ENCODE data around the gene NEDD4L. TPM values are rescaled to one million over a fixed set of nuclear protein-coding genes. Genes with fewer than 3 reads are reported as not detected.

The NEDD4L gene
- total and polyA plus RNA-seq, 2 donors (not counting 1 experiment from before 2014, with no cell fraction given), result 10.3 to 25.7 TPM

GRCh38 chr18:58020567-58021107 is 23.4 kb upstream of the NEDD4L start:
- H3K4me1 ChIP-seq (ENCODE audit: control insufficient read depth in 2 of 2, insufficient read depth in 2 of 2, low read length in 2 of 2), result peaks cover 5 to 6% of the 10 kb centered on the region in 2 donors
- H4K20me1 ChIP-seq (ENCODE audit: control insufficient read depth, insufficient read depth, low read length, poor library complexity, severe bottlenecking), result no peaks in the 10 kb centered on the region
- intact Hi-C loops (cut with micrococcal nuclease), result no loop called here
- DNase-seq (no peak), ATAC-seq (ENCODE audit: low read depth) (no peak)
- H3K27ac Mint-ChIP-seq, result no peak overlapping the region
- H3K27me3 Mint-ChIP-seq, result no peaks in the 10 kb centered on the region
- no peaks in the 10 kb centered on the region for H3K27me3 ChIP-seq (replicated peaks in 1 of 4; ENCODE audit: control extremely low read depth in 1 of 4, control insufficient read depth in 3 of 4, insufficient read depth in 4 of 4, low read length in 3 of 4)
- H3K27ac ChIP-seq (ENCODE audit: low read length in 2 of 2), result no peak overlapping the region
- H3K9ac ChIP-seq (ENCODE audit: low read length), result no peak overlapping the region
- H3K4me1 Mint-ChIP-seq, result peaks cover 9% of the 10 kb centered on the region
- H3K79me2 ChIP-seq (ENCODE audit: control insufficient read depth, insufficient read depth, low read length), result no peaks in the 10 kb centered on the region
- CTCF ChIA-PET, result interaction anchor here (1.2 to 1.4 kb wide), 3 partner anchors 9 to 115 kb away, joined by 3 to 4 read pairs (median 3); no protein-coding TSS in a partner anchor
- no peaks in the 10 kb centered on the region for H3K36me3 ChIP-seq (replicated peaks in 1 of 2; ENCODE audit: control extremely low read depth in 1 of 2, control insufficient read depth in 1 of 2, extremely low read depth in 1 of 2, insufficient read depth in 2 of 2, low read length in 1 of 2)
- no peak overlapping the region for H3K4me2 ChIP-seq (replicated peaks; ENCODE audit: low read depth, low read length, poor library complexity, severe bottlenecking)
- TF ChIP-seq EZH2 (IDR thresholded peaks at IDR 0.05; ENCODE audit: borderline replicate concordance, insufficient read depth, low read depth, low read length, poor library complexity, severe bottlenecking) (no peak), CTCF (IDR thresholded peaks at IDR 0.05) (no peak)
- H2AFZ ChIP-seq (ENCODE audit: insufficient read depth, low read depth, low read length, poor library complexity, severe bottlenecking), result no peak overlapping the region
- H3K9me3 Mint-ChIP-seq (ENCODE audit: insufficient read depth), result no peaks in the 10 kb centered on the region
- peaks cover 0 to 4% (median 0%) of the 10 kb centered on the region in 3 donors for H3K9me3 ChIP-seq (ENCODE audit: control extremely low read depth in 1 of 3, control insufficient read depth in 2 of 3, insufficient read depth in 1 of 3, low read length in 2 of 3)
- no peak overlapping the region for H3K4me3 Mint-ChIP-seq
- WGBS (ENCODE audit: insufficient coverage), result no CpG with 5 or more reads among the region's 3 CpGs
- no peak overlapping the region for H3K4me3 ChIP-seq (ENCODE audit: control extremely low read depth in 1 of 5, extremely low read depth in 1 of 5, insufficient read depth in 1 of 5, low read depth in 2 of 5, low read length in 4 of 5)
- POLR2A ChIA-PET, result interaction anchor here (0.6 kb wide), 1 partner anchor 1123 kb away, joined by 5 read pairs; no protein-coding TSS in a partner anchor

DNA sequence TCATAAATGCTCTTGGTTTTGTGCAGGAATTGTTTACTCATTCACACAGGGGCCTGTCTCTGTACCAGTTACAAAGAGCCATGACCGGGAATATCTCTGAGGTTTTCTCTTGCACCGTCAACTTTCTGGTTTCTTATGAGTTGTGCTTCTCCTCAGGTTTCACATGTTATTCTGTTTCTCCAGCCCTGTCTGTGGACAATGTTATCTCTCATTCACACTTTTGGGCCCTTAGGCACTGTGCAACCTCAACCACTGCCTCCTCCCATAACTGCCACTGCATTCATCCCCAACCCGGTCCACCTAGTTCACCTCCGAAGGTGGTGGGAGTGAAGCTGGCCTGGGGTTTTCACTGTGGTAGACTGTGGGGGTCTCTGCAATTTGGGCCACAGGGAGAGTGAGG is 22.5 kb upstream of the NEDD4L start:
- no peak overlapping the region for H3K9ac ChIP-seq (ENCODE audit: low read length)
- H4K20me1 ChIP-seq (ENCODE audit: control insufficient read depth, insufficient read depth, low read length, poor library complexity, severe bottlenecking), result no peaks in the 10 kb centered on the region
- intact Hi-C loops (cut with micrococcal nuclease), result no loop called here
- H3K4me3 ChIP-seq (ENCODE audit: control extremely low read depth in 1 of 5, extremely low read depth in 1 of 5, insufficient read depth in 1 of 5, low read depth in 2 of 5, low read length in 4 of 5), result no peak overlapping the region
- ATAC-seq (ENCODE audit: low read depth) (no peak), DNase-seq (no peak)
- peaks cover 2% of the 10 kb centered on the region for H3K4me1 Mint-ChIP-seq
- H3K27ac ChIP-seq (ENCODE audit: low read length in 2 of 2), result no peak overlapping the region
- no peaks in the 10 kb centered on the region for H3K27me3 ChIP-seq (replicated peaks in 1 of 4; ENCODE audit: control extremely low read depth in 1 of 4, control insufficient read depth in 3 of 4, insufficient read depth in 4 of 4, low read length in 3 of 4)
- no peaks in the 10 kb centered on the region for H3K79me2 ChIP-seq (ENCODE audit: control insufficient read depth, insufficient read depth, low read length)
- TF ChIP-seq EZH2 (IDR thresholded peaks at IDR 0.05; ENCODE audit: borderline replicate concordance, insufficient read depth, low read depth, low read length, poor library complexity, severe bottlenecking), result no peak
- TF ChIP-seq CTCF (IDR thresholded peaks at IDR 0.05), result no peak
- H3K27me3 Mint-ChIP-seq, result no peaks in the 10 kb centered on the region
- no peak overlapping the region for H3K4me3 Mint-ChIP-seq
- no peaks in the 10 kb centered on the region for H3K9me3 ChIP-seq (ENCODE audit: control extremely low read depth in 1 of 3, control insufficient read depth in 2 of 3, insufficient read depth in 1 of 3, low read length in 2 of 3)
- WGBS (ENCODE audit: insufficient coverage), result 100% methylated on average over 2 of the region's 4 CpGs
- H3K4me2 ChIP-seq (replicated peaks; ENCODE audit: low read depth, low read length, poor library complexity, severe bottlenecking), result no peak overlapping the region
- H3K9me3 Mint-ChIP-seq (ENCODE audit: insufficient read depth), result no peaks in the 10 kb centered on the region
- H3K4me1 ChIP-seq (ENCODE audit: control insufficient read depth in 2 of 2, insufficient read depth in 2 of 2, low read length in 2 of 2), result no peaks in the 10 kb centered on the region
- POLR2A ChIA-PET, result no interaction called here
- no peak overlapping the region for H2AFZ ChIP-seq (ENCODE audit: insufficient read depth, low read depth, low read length, poor library complexity, severe bottlenecking)
- CTCF ChIA-PET, result interaction anchor here (1.3 to 1.4 kb wide), 2 partner anchors 20 to 114 kb away, joined by 3 read pairs; no protein-coding TSS in a partner anchor
- no peak overlapping the region for H3K27ac Mint-ChIP-seq
- H3K36me3 ChIP-seq (replicated peaks in 1 of 2; ENCODE audit: control extremely low read depth in 1 of 2, control insufficient read depth in 1 of 2, extremely low read depth in 1 of 2, insufficient read depth in 2 of 2, low read length in 1 of 2), result no peaks in the 10 kb centered on the region

Data from B cell (primary cell).